ENCODE measurements around the gene VARS2. TPM values are rescaled to one million over a fixed set of nuclear protein-coding genes. Genes with fewer than 3 reads are reported as not detected.

The VARS2 gene
- total RNA-seq, 1 experiment from 2014 or later = 23.6 TPM

- H3K9me3 ChIP-seq = no peaks in the 10 kb centered on the region
- no peaks in the 10 kb centered on the region for H3K36me3 ChIP-seq
- no peak overlapping the region for H3K4me3 ChIP-seq
- DNase-seq = no peak
- H3K27me3 ChIP-seq = no peaks in the 10 kb centered on the region
These were observed 18.8 kb downstream of the VARS2 start for GRCh38 chr6:30932665-30933365.

GRCh38 chr6:30935018-30935417, 21.0 kb downstream of the VARS2 start:
- Histone ChIP-seq H3K36me3 (no peaks in the 10 kb centered on the region), H3K27me3 (no peaks in the 10 kb centered on the region), H3K9me3 (no peaks in the 10 kb centered on the region), H3K4me3 (no peak overlapping the region)
- no peak for DNase-seq

GRCh38 chr6:30937265-30937664, 23.2 kb downstream of the VARS2 start:
- no peaks in the 10 kb centered on the region for H3K36me3 ChIP-seq
- H3K9me3 ChIP-seq = no peaks in the 10 kb centered on the region
- no peaks in the 10 kb centered on the region for H3K27me3 ChIP-seq
- no peak overlapping the region for H3K4me3 ChIP-seq
- no peak for DNase-seq

GRCh38 chr6:30938730-30939129, 24.7 kb downstream of the VARS2 start:
- Histone ChIP-seq H3K9me3 (no peaks in the 10 kb centered on the region), H3K27me3 (no peaks in the 10 kb centered on the region), H3K36me3 (no peaks in the 10 kb centered on the region), H3K4me3 (no peak overlapping the region)
- DNase-seq = no peak

- DNase-seq = no peak
- Histone ChIP-seq H3K27me3 (no peaks in the 10 kb centered on the region), H3K4me3 (no peak overlapping the region), H3K9me3 (no peaks in the 10 kb centered on the region), H3K36me3 (no peaks in the 10 kb centered on the region)
These were observed 25.4 kb downstream of the VARS2 start for GRCh38 chr6:30939473-30939872.

- H3K27me3 ChIP-seq = no peaks in the 10 kb centered on the region
- no peak for DNase-seq
- H3K36me3 ChIP-seq = no peaks in the 10 kb centered on the region
- no peak within 1 kb of the TSS for H3K4me3 ChIP-seq
- H3K9me3 ChIP-seq = no peaks in the 10 kb centered on the region
These were observed 26.4 kb downstream of the VARS2 start, which contains the start of gene MUCL3 for GRCh38 chr6:30940361-30940986. Gene MUCL3, plus strand, starts transcription at chr6:30940973. Its CDS starts 27 bp downstream, at chr6:30941000.

GRCh38 chr6:30942338-30943060, 28.5 kb downstream of the VARS2 start:
- peak; percentile 75 for DNase-seq
- no peaks in the 10 kb centered on the region for H3K9me3 ChIP-seq
- H3K36me3 ChIP-seq = no peaks in the 10 kb centered on the region
- H3K4me3 ChIP-seq = no peak overlapping the region
- no peaks in the 10 kb centered on the region for H3K27me3 ChIP-seq

GRCh38 chr6:30944051-30944450, 30.0 kb downstream of the VARS2 start:
- H3K27me3 ChIP-seq = no peaks in the 10 kb centered on the region
- H3K4me3 ChIP-seq = no peak overlapping the region
- H3K9me3 ChIP-seq = no peaks in the 10 kb centered on the region
- DNase-seq = no peak
- no peaks in the 10 kb centered on the region for H3K36me3 ChIP-seq

GRCh38 chr6:30945281-30945680, 31.2 kb downstream of the VARS2 start:
- Histone ChIP-seq H3K36me3 (no peaks in the 10 kb centered on the region), H3K9me3 (no peaks in the 10 kb centered on the region), H3K4me3 (no peak overlapping the region), H3K27me3 (no peaks in the 10 kb centered on the region)
- no peak for DNase-seq

- DNase-seq = no peak
- Histone ChIP-seq H3K36me3 (no peaks in the 10 kb centered on the region), H3K9me3 (no peaks in the 10 kb centered on the region), H3K4me3 (no peak overlapping the region), H3K27me3 (no peaks in the 10 kb centered on the region)
These were observed 33.2 kb downstream of the VARS2 start for GRCh38 chr6:30947231-30947630.

GRCh38 chr6:30948811-30949210, 34.8 kb downstream of the VARS2 start:
- Histone ChIP-seq H3K4me3 (no peak overlapping the region), H3K9me3 (no peaks in the 10 kb centered on the region), H3K36me3 (no peaks in the 10 kb centered on the region), H3K27me3 (no peaks in the 10 kb centered on the region)
- no peak for DNase-seq

- Histone ChIP-seq H3K36me3 (no peaks in the 10 kb centered on the region), H3K27me3 (no peaks in the 10 kb centered on the region), H3K4me3 (no peak overlapping the region), H3K9me3 (no peaks in the 10 kb centered on the region)
- no peak for DNase-seq
These were observed 38.0 kb downstream of the VARS2 start for GRCh38 chr6:30951907-30952469.

GRCh38 chr6:30954631-30955366, 40.8 kb downstream of the VARS2 start:
- no peaks in the 10 kb centered on the region for H3K27me3 ChIP-seq

GRCh38 chr6:30955367-30956042, 41.5 kb downstream of the VARS2 start:
- Histone ChIP-seq H3K9me3 (no peaks in the 10 kb centered on the region), H3K4me3 (no peak overlapping the region), H3K27me3 (no peaks in the 10 kb centered on the region), H3K36me3 (no peaks in the 10 kb centered on the region)
- DNase-seq = no peak

More at GRCh38 chr6:30954631-30955366, 40.8 kb downstream of the VARS2 start:
- no peak for DNase-seq
- H3K9me3 ChIP-seq = no peaks in the 10 kb centered on the region
- H3K36me3 ChIP-seq = no peaks in the 10 kb centered on the region
- no peak overlapping the region for H3K4me3 ChIP-seq

- H3K9me3 ChIP-seq = no peaks in the 10 kb centered on the region
- DNase-seq = no peak
- no peaks in the 10 kb centered on the region for H3K27me3 ChIP-seq
- no peak overlapping the region for H3K4me3 ChIP-seq
- H3K36me3 ChIP-seq = no peaks in the 10 kb centered on the region
These were observed 43.7 kb downstream of the VARS2 start for GRCh38 chr6:30957716-30958115.

Data from MG63 (cell line).